COLO829 (cell line): ENCODE measurements around the gene SPEM1.

Experiments
- DNase-seq: peaks from one replicate; pipeline ENCODE4 v3.0.0; 2012; ENCODE audit warnings: low spot score

The SPEM1 gene

DNA sequence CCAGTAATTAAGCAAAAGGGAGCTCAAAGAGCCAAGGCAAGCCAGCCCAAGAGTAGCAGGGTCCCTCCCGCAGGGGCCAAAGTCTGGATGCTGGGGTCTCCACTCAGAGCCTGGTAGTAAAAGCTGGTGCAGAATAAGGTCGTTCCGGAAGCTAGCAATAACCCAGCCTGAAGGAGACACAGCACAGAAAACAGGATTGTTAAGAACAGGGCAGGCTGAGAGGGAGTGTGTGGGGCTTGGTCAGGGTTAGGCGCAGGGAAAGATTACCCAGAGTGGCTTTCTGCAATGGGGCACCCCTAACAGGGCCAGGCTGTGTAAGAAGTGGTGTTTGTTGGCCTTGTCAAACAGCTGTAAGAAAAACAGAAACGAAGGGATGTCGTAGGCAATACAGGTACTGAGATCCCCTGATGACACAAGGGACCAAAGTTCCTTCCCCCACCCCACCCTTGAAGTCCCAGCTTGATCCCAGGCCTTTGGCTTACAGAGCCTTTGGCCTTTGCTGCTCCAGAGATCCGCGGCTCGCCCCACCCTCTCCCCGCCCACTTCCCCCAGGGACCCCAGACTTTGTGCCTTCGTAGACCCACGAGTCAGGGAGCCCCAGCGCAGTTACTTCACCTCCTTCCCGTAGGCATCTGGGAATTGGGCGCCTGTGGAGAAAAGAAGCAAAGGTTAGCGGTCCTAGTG is 16.9 kb upstream of the SPEM1 start:
- no peak for DNase-seq

DNA sequence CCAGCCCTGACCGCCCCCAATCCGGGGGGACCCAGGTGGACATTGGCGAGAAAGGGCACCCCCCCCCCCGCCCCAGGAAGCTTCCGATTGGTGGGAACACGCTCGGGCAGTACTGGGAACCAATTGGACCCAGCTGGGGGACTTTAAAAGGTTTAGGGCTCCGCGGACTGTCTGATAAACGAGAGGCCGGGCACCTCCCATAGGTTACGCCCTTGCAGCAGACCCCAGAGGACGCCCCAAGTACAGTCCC is 16.5 kb upstream of the SPEM1 start:
- DNase-seq: no peak

- DNase-seq: peak; percentile 96
These were observed 16.0 kb upstream of the SPEM1 start, which contains the start of gene TMEM256 for GRCh38 chr17:7403977-7404736. TMEM256 (minus strand) TSS chr17:7404097; CDS start chr17:7404084, 13 bp downstream.

GRCh38 chr17:7404737-7405349 is 15.3 kb upstream of the SPEM1 start:
- no peak for DNase-seq

- no peak for DNase-seq
These were observed 14.5 kb upstream of the SPEM1 start for GRCh38 chr17:7405350-7406234.

- DNase-seq: no peak
These were observed 13.8 kb upstream of the SPEM1 start for GRCh38 chr17:7406235-7406825.

GRCh38 chr17:7407082-7407481 is 13.0 kb upstream of the SPEM1 start:
- DNase-seq: no peak

GRCh38 chr17:7407485-7408251 is 12.5 kb upstream of the SPEM1 start, which contains the start of gene NLGN2:
NLGN2 (plus strand) TSS chr17:7407845; CDS start chr17:7408256, 411 bp downstream.
- no peak for DNase-seq

- no peak for DNase-seq
These were observed 11.8 kb upstream of the SPEM1 start for GRCh38 chr17:7408252-7408727.

DNA sequence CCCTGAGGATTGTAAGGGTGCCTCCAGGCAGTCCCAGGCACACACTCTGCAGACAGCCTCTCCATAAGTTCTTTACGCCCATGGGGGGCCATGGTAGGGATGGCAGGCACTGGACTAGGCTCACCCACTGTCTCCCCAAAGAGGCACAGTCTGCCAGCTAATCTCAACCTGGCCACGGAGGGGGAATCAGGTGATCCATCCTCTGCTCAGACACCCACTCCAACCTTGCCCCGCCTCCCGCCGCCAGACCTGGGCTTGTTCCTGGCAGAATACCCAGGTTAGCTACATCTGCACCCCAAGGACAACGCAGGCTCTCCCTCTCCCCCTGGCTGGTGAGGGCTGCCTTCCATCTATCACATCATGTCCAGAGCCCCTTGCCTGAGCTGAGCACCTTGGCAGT is 11.3 kb upstream of the SPEM1 start:
- DNase-seq: no peak

DNA sequence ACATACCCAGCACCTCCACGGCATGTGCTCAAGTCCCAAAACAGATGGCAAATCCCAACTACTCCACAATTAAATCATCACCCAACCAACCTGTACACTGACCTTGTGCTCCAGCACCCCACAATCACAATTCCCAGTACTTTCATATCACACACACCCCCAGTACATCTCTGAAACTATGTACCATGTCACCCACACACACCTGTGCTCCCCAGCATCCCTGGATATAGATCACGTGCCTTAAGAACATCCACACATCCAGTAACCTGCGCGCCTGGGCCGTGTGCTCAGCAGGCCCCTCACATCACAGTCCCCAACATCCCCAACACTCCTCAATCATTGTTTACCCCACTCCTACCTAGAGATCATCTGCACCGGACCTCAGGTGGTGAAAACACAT is 10.4 kb upstream of the SPEM1 start:
- DNase-seq: no peak

DNA sequence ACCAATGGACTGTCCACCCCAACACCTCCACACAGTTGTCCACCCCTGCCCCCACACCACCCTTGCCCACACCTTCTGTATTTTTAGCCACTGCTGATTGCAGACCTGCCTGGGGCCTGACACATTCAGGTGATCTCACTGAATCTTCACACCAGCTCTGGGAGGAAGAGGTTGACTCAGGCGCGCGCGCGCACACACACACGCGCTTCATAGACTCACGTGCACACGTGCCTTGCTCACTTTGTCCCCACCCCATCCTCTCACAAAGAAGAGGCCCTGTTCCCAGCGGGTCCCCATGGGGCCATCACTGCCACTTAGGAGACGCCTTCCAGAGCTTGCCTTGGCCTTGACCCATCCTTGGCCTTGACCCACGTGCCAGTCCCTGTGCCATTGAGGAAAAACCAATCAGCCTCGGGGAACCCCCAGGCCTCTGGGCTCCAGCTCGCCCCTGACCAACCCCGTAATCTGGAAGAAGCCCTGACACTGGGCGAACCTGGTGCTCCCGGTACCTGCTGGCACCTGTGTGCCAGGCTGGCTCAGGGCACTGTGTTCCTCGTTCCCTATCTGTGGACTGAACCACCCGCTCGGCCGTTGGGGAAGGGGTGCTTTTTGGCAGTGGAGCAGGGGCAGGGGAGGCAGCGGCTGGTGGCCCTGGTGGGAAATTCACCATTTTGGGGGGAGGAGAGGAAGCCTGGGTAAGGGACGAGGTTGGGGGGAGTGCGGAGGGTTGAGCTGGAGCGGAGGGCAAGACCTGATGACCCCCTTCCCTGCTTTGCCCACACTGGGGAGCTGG is 9.3 kb upstream of the SPEM1 start:
- no peak for DNase-seq

GRCh38 chr17:7411427-7411750 is 8.7 kb upstream of the SPEM1 start:
- DNase-seq: no peak

- DNase-seq: no peak
These were observed 6.7 kb upstream of the SPEM1 start for GRCh38 chr17:7413346-7413985.

- no peak for DNase-seq
These were observed 5.3 kb upstream of the SPEM1 start for GRCh38 chr17:7414837-7415236.

- DNase-seq: no peak
These were observed 4.3 kb upstream of the SPEM1 start for GRCh38 chr17:7415784-7416183.

DNA sequence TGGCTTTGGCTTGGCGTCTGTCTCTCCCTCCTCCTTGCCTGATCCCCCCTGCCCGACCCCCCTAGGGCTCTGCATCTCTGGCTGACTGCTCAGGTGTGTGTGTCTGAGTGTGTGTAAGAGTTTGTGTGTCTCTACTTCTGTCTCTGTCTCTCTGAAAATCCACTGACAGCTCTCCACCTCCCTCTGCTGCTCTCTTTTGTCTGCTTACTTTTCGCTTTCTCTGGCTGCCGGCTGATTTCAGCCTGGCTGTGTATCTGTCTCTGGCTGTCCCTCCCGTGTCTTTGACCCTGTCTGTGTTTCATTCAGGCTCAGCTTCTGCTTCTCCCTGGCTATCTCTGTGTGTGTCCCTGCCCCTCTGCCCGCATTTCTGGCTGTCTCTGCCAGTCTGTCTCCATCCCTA is 3.8 kb upstream of the SPEM1 start:
- no peak for DNase-seq

DNA sequence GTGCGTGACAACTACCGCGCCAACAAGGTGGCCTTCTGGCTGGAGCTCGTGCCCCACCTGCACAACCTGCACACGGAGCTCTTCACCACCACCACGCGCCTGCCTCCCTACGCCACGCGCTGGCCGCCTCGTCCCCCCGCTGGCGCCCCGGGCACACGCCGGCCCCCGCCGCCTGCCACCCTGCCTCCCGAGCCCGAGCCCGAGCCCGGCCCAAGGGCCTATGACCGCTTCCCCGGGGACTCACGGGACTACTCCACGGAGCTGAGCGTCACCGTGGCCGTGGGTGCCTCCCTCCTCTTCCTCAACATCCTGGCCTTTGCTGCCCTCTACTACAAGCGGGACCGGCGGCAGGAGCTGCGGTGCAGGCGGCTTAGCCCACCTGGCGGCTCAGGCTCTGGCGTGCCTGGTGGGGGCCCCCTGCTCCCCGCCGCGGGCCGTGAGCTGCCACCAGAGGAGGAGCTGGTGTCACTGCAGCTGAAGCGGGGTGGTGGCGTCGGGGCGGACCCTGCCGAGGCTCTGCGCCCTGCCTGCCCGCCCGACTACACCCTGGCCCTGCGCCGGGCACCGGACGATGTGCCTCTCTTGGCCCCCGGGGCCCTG is 3.0 kb upstream of the SPEM1 start:
- DNase-seq: no peak

GRCh38 chr17:7418472-7419152 is 1.5 kb upstream of the SPEM1 start:
- no peak for DNase-seq
